NCI-H2081 (cell line): ENCODE results near the gene CDK6.

Source experiments
- DNase-seq, 2 experiments: peaks; one replicate each; lab custom pipeline; 2025; lab: John Stamatoyannopoulos, UW

Gene CDK6

DNA sequence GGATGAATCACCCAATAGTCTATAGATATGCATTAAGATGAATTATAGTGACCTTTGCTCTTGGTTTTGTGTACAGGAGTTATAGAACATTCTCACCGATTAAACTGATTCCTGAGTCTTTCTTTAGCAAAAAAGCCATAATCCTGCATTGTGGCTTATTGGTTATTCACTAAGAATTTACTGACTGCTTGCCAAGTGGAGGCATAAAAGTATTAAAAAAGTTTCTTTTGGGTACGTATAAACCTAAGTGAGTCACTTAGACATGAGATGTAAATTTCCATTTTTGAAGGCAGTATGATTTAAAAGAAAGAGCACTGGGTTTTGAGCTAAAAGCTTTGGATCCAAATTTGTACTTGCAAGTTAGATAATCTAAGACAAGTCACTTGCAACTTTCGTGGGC is 100.7 kb downstream of the CDK6 start:
- no peak for DNase-seq

- DNase-seq, result no peak
Measured at GRCh38 chr7:92732316-92733036, 103.9 kb downstream of the CDK6 start.

GRCh38 chr7:92731335-92732063 is 104.9 kb downstream of the CDK6 start:
- DNase-seq, result no peak

DNA sequence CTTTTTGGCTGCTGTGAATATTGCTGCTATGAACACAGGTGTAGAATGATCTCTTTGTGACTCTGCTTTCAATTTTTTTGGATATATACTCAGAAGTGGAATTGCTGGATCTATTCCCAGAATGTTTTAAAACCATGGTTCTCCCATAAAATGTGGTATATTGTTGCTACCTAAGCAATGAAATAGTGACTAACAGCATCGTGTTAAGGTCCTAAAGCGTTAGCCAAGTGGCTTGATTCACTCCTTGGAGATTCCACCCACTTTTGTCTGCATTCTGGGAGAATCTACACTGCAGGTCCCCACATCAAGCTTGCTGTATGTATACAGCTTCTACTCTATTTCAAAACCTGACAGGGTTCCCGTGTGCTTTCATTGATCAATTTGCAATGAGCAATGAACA is 105.6 kb downstream of the CDK6 start:
- DNase-seq, result no peak

- no peak for DNase-seq
Measured at GRCh38 chr7:92729751-92730150, 106.6 kb downstream of the CDK6 start.

- DNase-seq, result no peak
Measured at GRCh38 chr7:92729172-92729571, 107.2 kb downstream of the CDK6 start.

DNA sequence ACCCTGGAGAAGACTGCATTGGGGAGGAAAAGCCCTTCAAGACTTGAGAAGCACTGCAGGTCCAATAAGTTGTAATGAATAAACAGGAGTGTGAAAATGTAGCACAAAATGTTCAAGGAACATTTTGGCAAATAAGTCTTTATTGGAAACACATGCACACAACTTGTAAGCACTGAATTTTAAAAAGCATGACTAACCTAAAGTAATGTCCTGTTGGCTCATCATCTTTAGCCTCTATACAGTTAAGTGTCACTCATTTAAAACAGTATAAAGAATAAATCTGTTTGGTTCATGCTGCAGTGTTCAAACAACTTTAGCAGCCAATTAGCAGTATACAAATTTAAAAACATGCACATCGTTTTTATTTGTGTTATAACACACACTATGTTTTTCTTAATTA is 108.6 kb downstream of the CDK6 start:
- no peak for DNase-seq

GRCh38 chr7:92725161-92725925 is 111.0 kb downstream of the CDK6 start:
- DNase-seq, result no peak

DNA sequence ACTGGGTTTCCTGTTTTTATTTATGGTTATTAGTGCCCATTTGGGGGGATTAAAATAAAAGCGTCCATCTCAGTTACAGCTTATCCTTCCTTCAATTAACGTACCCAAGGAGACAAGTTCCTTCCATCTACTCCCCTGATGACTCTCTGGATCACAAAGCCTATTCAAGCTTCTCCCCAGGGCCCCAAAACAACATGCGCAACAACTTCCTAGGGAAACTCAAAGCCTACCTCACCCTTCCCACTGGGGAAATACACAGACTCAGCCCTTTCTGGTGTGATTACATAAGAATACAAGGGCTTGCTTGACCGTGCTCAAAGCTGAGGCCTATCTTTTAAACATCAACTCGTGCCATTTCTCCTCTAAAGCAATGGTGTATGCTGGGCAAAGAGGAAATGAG is 112.4 kb downstream of the CDK6 start:
- DNase-seq, result no peak

- no peak for DNase-seq
Measured at GRCh38 chr7:92723205-92723604, 113.2 kb downstream of the CDK6 start.

- DNase-seq, result no peak
Measured at GRCh38 chr7:92722541-92722940, 113.8 kb downstream of the CDK6 start.

DNA sequence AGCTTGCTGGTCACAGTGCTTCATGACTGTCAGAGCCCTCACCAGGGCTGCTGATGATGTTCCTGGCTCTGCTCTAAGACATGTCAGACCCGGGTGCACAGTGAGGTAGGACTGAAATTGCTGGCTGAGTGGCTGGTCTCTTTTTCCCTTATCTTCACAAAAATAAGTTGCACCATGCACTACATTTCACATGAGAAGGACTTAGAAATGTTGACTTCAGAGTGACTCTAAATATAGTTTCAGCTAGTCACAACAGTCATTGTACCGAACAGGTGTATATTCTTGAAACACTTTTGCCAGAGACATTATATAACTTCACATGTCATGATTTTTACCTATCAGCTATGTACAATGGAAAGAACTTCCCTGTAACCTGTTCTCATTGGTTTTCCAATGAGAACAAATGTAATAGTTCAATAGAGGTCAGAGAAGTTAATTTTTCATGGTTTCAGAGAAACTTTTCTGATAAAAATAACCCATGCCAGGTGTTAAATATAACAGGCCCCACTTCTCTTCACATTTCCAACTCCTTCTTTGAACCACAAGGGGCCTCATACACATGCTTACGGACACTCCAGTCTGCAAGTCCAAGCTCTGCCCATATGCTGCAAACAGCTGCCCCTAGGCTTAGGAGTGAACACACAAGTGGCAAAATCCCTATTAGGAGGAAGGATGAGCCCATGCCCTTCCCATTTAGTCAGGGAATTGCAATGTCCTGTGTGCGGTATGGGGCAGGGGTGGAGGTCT is 115.6 kb downstream of the CDK6 start:
- no peak for DNase-seq

GRCh38 chr7:92717993-92718716 is 118.2 kb downstream of the CDK6 start:
- peak; percentile 23 to 45 for DNase-seq

- no peak for DNase-seq
Measured at GRCh38 chr7:92717623-92717992, 118.8 kb downstream of the CDK6 start.

DNA sequence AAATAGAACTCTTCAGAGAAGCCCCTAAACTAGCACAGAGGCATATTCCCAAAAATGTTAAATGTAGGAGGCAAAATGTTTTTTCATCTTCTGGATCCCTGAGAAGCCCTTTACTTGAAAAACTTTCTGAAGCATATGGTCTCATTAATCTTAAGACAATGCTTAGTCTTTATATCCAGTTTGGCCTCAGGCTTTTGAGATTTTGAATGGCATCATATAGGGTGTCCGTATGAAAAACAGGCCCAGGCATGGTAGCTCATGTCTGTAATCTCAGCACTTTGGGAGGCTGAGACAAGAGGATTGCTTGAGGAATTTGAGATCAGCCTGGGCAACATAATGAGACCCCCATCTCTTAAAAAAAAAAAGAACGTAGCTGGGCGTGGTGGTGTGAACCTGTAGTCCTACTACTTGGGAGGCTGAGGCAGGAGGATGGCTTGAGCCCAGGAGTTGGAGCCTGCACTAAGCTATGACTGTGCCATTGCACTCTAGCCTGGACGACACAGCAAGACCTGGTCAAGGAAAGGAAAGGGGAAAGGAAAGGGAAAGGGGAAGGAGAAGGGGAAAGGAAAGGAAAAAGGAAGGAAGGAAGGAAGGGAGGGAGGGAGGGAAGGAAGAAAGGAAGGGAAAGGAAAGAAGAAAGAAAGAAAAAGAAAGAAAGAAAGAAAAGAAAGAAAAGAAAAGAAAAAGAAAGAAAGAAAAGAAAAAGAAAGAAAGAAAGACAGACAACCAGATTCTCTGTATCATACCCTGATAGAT is 119.4 kb downstream of the CDK6 start:
- DNase-seq, result no peak

DNA sequence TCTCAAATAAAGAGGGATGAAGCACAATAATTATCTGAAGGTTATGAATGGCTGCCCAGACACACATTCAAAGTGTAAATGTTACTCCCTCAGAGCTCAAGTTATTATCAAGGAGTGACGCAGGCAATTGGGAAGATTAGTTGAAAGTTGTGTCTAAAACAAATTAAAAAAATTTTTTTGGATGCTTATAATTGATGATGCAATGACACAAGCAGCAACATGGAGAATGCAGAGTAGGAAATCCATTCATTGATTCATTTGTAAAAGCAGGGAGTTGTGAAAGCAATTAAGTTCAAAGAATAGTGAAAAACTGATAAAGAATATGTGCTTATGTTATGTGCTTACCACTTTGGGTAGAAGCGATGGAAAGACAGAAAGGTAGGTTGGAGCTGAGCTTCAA is 120.4 kb downstream of the CDK6 start:
- DNase-seq, result no peak

DNA sequence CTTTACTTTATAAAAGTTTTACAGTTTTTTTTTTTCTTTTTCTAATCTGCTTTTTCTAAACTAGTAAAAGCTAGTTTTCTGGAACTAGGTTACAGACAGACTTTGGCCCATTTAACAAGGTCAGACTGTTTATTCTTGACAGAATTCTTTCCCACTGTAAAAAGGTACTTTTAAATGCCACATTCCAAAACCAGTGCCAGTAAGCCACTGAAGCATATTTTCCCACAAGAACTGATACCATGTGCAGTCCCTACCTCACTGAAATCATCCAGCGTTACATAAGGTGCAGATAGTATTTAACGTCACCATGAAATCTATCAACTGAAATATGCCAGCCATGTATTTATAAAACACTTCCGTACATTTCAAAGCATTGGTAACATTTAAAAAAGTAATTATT is 121.6 kb downstream of the CDK6 start:
- no peak for DNase-seq

GRCh38 chr7:92714280-92714679 is 122.1 kb downstream of the CDK6 start:
- DNase-seq, result no peak

DNA sequence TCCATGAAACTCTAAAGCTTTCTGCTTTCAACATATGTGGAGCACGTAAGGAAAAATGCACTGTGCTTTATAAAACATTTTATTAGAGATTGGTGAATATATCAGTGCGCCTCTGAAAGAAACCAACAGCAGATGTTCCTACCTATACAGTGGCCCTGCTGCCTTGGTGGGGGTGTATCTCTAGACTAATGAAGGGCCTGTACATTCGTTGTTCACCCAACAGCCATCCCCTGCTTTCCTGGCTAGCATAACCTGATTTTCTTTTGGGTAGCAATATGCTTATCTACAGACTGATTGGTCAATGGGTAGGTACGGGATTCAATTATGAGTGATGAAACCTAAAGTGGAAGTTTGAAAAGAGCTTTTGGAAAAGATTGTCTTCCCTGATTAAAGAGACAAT is 126.5 kb downstream of the CDK6 start:
- DNase-seq, result no peak

GRCh38 chr7:92709150-92709549 is 127.2 kb downstream of the CDK6 start:
- DNase-seq, result no peak
